ENCODE results near the gene TRIM34. TPM values are rescaled to one million over a fixed set of nuclear protein-coding genes. Genes with fewer than 3 reads are reported as not detected.
"Not testable (repeated sequence)": the region's sequence is repeated elsewhere in the genome, so short reads cannot be mapped to it uniquely, and the experiment has no call there.

The TRIM34 gene
- polyA plus RNA-seq, 2 of the 4 experiments (the other 2 are of a cell fraction): 6.8 to 15.2 TPM

- TF ChIP-seq PBX3 (IDR thresholded peaks at IDR 0.05) (no peak), USF2 (IDR thresholded peaks at IDR 0.05) (no peak), HOXB13 (CRISPR knock-in tag; IDR thresholded peaks at IDR 0.05; ENCODE audit: low read depth) (no peak), HES2 (IDR thresholded peaks at IDR 0.05) (no peak)
Measured at GRCh38 chr11:5674391-5674790, 49.6 kb downstream of the TRIM34 start (continued).

- TF ChIP-seq MAZ (IDR thresholded peaks at IDR 0.05; ENCODE audit: borderline replicate concordance, low read depth, low read length) (no peak), ATOH8 (CRISPR knock-in tag; IDR thresholded peaks at IDR 0.05; ENCODE audit: low read depth) (no peak), ZNF302 (CRISPR knock-in tag; IDR thresholded peaks at IDR 0.05) (no peak), FOXS1 (CRISPR knock-in tag; IDR thresholded peaks at IDR 0.05) (no peak)
- ATAC-seq (no peak), DNase-seq (ENCODE audit: low read depth in 1 of 2, low spot score in 1 of 2) (no peak), FAIRE-seq (no peak)
- WGBS (ENCODE audit: missing lambda C conversion rate): 90% methylated on average over 7 of the region's 7 CpGs
- Histone ChIP-seq H3K9me3 (no peaks in the 10 kb centered on the region), H3K4me2 (no peak overlapping the region), H3K4me3 (no peak overlapping the region), H3K4me1 (peaks cover 9% of the 10 kb centered on the region; the same call in 1 of the 3 replicates), H3K27ac (no peak overlapping the region)
- ChIA-PET CTCF (no interaction called here), POLR2A (no interaction called here)
Measured at GRCh38 chr11:5679811-5680210, 55.0 kb downstream of the TRIM34 start.

- POLR2A ChIA-PET, H3K27ac ChIP-seq, H3K4me3 ChIP-seq: not testable (repeated sequence)
Measured at GRCh38 chr11:5682890-5683441, 58.2 kb downstream of the TRIM34 start.

GRCh38 chr11:5683620-5684019, 58.8 kb downstream of the TRIM34 start:
- 84% methylated on average over 7 of the region's 7 CpGs for WGBS (ENCODE audit: missing lambda C conversion rate)
- DNase-seq (ENCODE audit: low read depth in 1 of 2, low spot score in 1 of 2); POLR2A ChIA-PET; H3K9me3 ChIP-seq; ATAC-seq; FAIRE-seq: not testable (repeated sequence)
- peak overlapping the region in 1 of 2 experiments; percentile 90; a peak in 2 of 6 replicates for H3K27ac ChIP-seq
- CTCF ChIA-PET: interaction anchor here (0.9 to 2.8 kb wide), 11 partner anchors 16 to 479 kb away, joined by 3 to 34 read pairs (median 5); partner anchors contain the start of gene OR56B1
- H3K4me2 ChIP-seq: peak overlapping the region; percentile 97
- peaks cover 15% of the 10 kb centered on the region; the same call in 2 of the 3 replicates for H3K4me1 ChIP-seq
- H3K4me3 ChIP-seq: peak overlapping the region; percentile 47; the same call in 2 of the 3 replicates

More at GRCh38 chr11:5682890-5683441, 58.2 kb downstream of the TRIM34 start:
- not testable (repeated sequence) for DNase-seq (ENCODE audit: low read depth in 1 of 2, low spot score in 1 of 2); ATAC-seq; H3K9me3 ChIP-seq; H3K4me2 ChIP-seq; FAIRE-seq
- CTCF ChIA-PET: interaction anchor here (0.9 to 1.0 kb wide), 2 partner anchors 19 to 479 kb away, joined by 3 to 4 read pairs; no protein-coding TSS in a partner anchor
- H3K4me1 ChIP-seq: peaks cover 15% of the 10 kb centered on the region; the same call in 2 of the 3 replicates
- 80% methylated on average over 6 of the region's 33 CpGs for WGBS (ENCODE audit: missing lambda C conversion rate)

- Histone ChIP-seq H3K4me1 (peaks cover 15% of the 10 kb centered on the region; the same call in 2 of the 3 replicates), H3K4me3 (peak overlapping the region; percentile 47), H3K9me3 (no peaks in the 10 kb centered on the region), H3K4me2 (peak overlapping the region; percentile 97), H3K27ac (peak overlapping the region; percentile 88 to 90)
- DNase-seq (ENCODE audit: low read depth in 1 of 2, low spot score in 1 of 2) (no peak), FAIRE-seq (no peak), ATAC-seq (peak; percentile 17 to 27; a peak in 4 of 6 replicates)
- CTCF ChIA-PET: interaction anchor here (0.9 to 2.8 kb wide), 18 partner anchors 9 to 252 kb away, joined by 3 to 34 read pairs (median 4); partner anchors contain the start of gene OR56B1
- TF ChIP-seq NFE2L2 (conservative IDR thresholded peaks at IDR 0.05; ENCODE audit: low read length) (no peak), ESRRA (IDR thresholded peaks at IDR 0.05; ENCODE audit: borderline replicate concordance, low read length) (no peak), CEBPB (IDR thresholded peaks at IDR 0.05) (no peak), HOXB5 (CRISPR knock-in tag; IDR thresholded peaks at IDR 0.05) (no peak), FOSL2 (IDR thresholded peaks at IDR 0.05) (no peak), FOSL2 (CRISPR knock-in tag; IDR thresholded peaks at IDR 0.05) (no peak), SREBF2 (IDR thresholded peaks at IDR 0.05) (no peak), MYC (IDR thresholded peaks at IDR 0.05; ENCODE audit: borderline replicate concordance, low read length) (no peak), PBX3 (IDR thresholded peaks at IDR 0.05) (no peak), HMGXB4 (CRISPR knock-in tag; IDR thresholded peaks at IDR 0.05; ENCODE audit: borderline replicate concordance) (no peak), ZC3H11A (IDR thresholded peaks at IDR 0.05) (no peak), JUNB (IDR thresholded peaks at IDR 0.05) (no peak)
- POLR2A ChIA-PET: interaction anchor here (0.7 to 1.4 kb wide), 7 partner anchors 59 to 88 kb away, joined by 3 to 26 read pairs (median 5); partner anchors contain the start of gene TRIM34
- 73% methylated on average over 8 of the region's 8 CpGs for WGBS (ENCODE audit: missing lambda C conversion rate)
Measured at GRCh38 chr11:5684036-5684645, 59.3 kb downstream of the TRIM34 start.
